OCI-LY3 (cell line): ENCODE measurements around the gene KAT6B.

Source experiments
- H2AFZ ChIP-seq: fragments of 200-600, 300-600 bp; shearing (Covaris generic); 2 replicates; pipeline ENCODE4 v1.6.0; 2014; ENCODE audit warnings: antibody characterized with exemption, low read depth, low read length
- H3K27ac ChIP-seq: fragments of 200-600, 300-600 bp; sonication (generic); 2 replicates; pipeline ENCODE4 v1.5.1; 2014; ENCODE audit warnings: mild to moderate bottlenecking, low read length, moderate library complexity, mixed read lengths
- H3K27me3 ChIP-seq: fragments of 200-600, 300-600 bp; sonication (generic); 2 replicates; pipeline ENCODE4 v1.6.1; 2014; ENCODE audit warnings: low read depth, low read length, mixed read lengths
- H3K36me3 ChIP-seq: fragments of 200-600, 300-600 bp; sonication (generic); replicated peaks from 2 replicates; pipeline ENCODE3; 2014; ENCODE audit warnings: low read depth, low read length, mixed read lengths
- H3K4me1 ChIP-seq: fragments of 300-600, 200-600 bp; sonication (generic); 2 replicates; pipeline ENCODE4 v1.6.1; 2014; ENCODE audit warnings: low read length, mixed read lengths
- H3K4me2 ChIP-seq: fragments of 200-600, 300-600 bp; sonication (generic); 2 replicates; pipeline ENCODE4 v1.6.1; 2014; ENCODE audit warnings: low read length, mixed read lengths
- H3K4me3 ChIP-seq: fragments of 300-600, 200-600 bp; sonication (generic); 2 replicates; pipeline ENCODE4 v1.5.1; 2014; ENCODE audit warnings: antibody characterized with exemption, mild to moderate bottlenecking, low read length, moderate library complexity
- H3K79me2 ChIP-seq: fragments of 300-600, 200-600 bp; shearing (Covaris generic); 2 replicates; pipeline ENCODE4 v1.6.1; 2014; ENCODE audit warnings: mild to moderate bottlenecking, low read length, mixed read lengths
- H3K9ac ChIP-seq: fragments of 300-600, 200-600 bp; shearing (Covaris generic); 2 replicates; pipeline ENCODE4 v1.6.0; 2014; ENCODE audit warnings: mild to moderate bottlenecking, low read length, moderate library complexity
- H3K9me3 ChIP-seq: fragments of 200-600, 300-600 bp; shearing (Covaris generic); 2 replicates; pipeline ENCODE4 v1.6.1; 2014; ENCODE audit warnings: low read length, mixed read lengths; ENCODE audit not compliant: insufficient read depth
- H4K20me1 ChIP-seq: fragments of 200-600, 300-600 bp; sonication (generic); 2 replicates; pipeline ENCODE4 v1.6.1; 2016; ENCODE audit warnings: low read length, mixed read lengths; ENCODE audit not compliant: insufficient read depth
- EZH2phosphoT487 ChIP-seq: fragments of 200-600 bp; shearing (Covaris generic); IDR thresholded peaks from 2 replicates; pipeline ENCODE4 v1.6.1; 2018; ENCODE audit warnings: antibody characterized with exemption, mixed run types, low read depth
- TF ChIP-seq, protein P1 (sequence below): fragments of 200-600, 300-600 bp; sonication (generic); IDR thresholded peaks from 2 replicates; pipeline ENCODE4 v1.5.1; 2014; ENCODE audit warnings: antibody characterized with exemption, low read length, low read depth

KAT6B gene

DNA sequence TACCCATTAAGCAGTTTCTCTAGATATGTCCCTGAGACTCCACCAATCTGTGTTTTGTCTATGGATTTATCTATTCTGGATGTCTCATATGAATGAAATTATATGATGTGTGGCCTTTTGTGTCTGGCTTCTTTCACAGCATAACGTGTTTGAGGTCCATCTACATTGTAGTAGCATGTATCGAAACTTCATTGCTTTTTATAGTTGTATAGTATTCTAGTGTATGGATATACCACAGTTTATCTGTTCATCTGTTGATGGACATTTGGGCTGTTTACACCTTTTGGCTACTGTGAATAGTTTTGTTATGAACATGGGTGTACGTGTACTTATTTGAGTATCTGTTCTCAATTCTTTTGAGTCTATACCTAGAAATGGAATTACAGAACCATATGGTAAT, 9.6 kb downstream of the KAT6B start:
- H3K27me3 ChIP-seq: no peaks in the 10 kb centered on the region

DNA sequence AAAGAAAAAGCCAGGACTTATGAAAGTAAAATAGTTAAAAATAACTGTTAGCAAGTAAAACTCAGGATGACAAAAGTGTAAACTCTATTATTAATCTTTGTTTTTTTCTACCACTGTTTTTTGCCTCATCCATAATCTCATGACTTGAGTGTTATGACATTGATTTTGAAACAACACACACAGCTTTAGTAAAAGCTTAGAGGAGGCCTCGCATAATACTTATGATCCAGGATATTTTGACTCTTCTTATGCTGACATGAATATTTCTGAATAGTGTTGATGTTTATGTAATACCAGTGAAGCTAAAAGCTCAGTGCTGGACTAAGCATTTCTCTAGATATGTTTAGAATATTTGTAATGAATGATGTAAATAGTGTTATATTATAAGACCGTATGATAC, 10.5 kb downstream of the KAT6B start:
- Histone ChIP-seq H3K4me3 (no peak overlapping the region), H3K4me1 (no peaks in the 10 kb centered on the region), H3K27me3 (no peaks in the 10 kb centered on the region), H3K9ac (no peak overlapping the region), H4K20me1 (no peaks in the 10 kb centered on the region), H3K36me3 (peaks cover 3% of the 10 kb centered on the region), H3K4me2 (no peak overlapping the region), H2AFZ (no peak overlapping the region), H3K9me3 (no peaks in the 10 kb centered on the region), H3K79me2 (no peaks in the 10 kb centered on the region), H3K27ac (no peak overlapping the region)
- TF ChIP-seq, protein P1, sequence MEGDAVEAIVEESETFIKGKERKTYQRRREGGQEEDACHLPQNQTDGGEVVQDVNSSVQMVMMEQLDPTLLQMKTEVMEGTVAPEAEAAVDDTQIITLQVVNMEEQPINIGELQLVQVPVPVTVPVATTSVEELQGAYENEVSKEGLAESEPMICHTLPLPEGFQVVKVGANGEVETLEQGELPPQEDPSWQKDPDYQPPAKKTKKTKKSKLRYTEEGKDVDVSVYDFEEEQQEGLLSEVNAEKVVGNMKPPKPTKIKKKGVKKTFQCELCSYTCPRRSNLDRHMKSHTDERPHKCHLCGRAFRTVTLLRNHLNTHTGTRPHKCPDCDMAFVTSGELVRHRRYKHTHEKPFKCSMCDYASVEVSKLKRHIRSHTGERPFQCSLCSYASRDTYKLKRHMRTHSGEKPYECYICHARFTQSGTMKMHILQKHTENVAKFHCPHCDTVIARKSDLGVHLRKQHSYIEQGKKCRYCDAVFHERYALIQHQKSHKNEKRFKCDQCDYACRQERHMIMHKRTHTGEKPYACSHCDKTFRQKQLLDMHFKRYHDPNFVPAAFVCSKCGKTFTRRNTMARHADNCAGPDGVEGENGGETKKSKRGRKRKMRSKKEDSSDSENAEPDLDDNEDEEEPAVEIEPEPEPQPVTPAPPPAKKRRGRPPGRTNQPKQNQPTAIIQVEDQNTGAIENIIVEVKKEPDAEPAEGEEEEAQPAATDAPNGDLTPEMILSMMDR: no peak

More for the DNA sequence above, 9.6 kb downstream of the KAT6B start:
- TF ChIP-seq EZH2phosphoT487: no peak
- TF ChIP-seq, protein P1: no peak
- H4K20me1 ChIP-seq: no peaks in the 10 kb centered on the region
- no peak overlapping the region for H3K4me3 ChIP-seq
- H3K4me1 ChIP-seq: no peaks in the 10 kb centered on the region
- no peak overlapping the region for H2AFZ ChIP-seq
- peaks cover 3% of the 10 kb centered on the region for H3K36me3 ChIP-seq
- no peak overlapping the region for H3K9ac ChIP-seq
- H3K4me2 ChIP-seq: no peak overlapping the region
- H3K9me3 ChIP-seq: no peaks in the 10 kb centered on the region
- no peaks in the 10 kb centered on the region for H3K79me2 ChIP-seq
- no peak overlapping the region for H3K27ac ChIP-seq

DNA sequence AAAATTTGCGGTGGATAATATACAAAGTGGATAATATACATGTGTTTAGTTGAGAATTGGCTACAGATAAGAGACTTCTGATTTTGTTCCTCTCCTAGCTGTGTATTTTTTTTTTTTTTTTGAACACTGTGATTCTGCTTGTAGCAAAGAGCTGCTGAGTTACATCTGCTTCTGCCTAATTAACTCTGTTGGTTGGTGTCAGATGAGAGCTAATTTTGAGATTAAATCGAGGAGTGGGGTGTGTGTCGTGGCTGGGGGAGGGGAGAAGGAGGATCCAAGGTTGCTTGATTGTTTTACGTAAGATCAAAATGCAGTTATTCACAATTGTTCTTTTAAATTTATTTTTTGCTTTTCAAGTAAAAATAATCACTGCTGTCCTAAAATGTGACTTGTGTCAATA, 11.3 kb downstream of the KAT6B start:
- TF ChIP-seq, protein P1: no peak
- TF ChIP-seq EZH2phosphoT487: no peak
- Histone ChIP-seq H3K4me2 (no peak overlapping the region), H3K27me3 (no peaks in the 10 kb centered on the region), H2AFZ (no peak overlapping the region), H3K4me3 (no peak overlapping the region), H3K27ac (no peak overlapping the region), H3K9ac (no peak overlapping the region), H3K4me1 (no peaks in the 10 kb centered on the region), H3K36me3 (peaks cover 3% of the 10 kb centered on the region), H4K20me1 (no peaks in the 10 kb centered on the region), H3K79me2 (no peaks in the 10 kb centered on the region), H3K9me3 (no peaks in the 10 kb centered on the region)

DNA sequence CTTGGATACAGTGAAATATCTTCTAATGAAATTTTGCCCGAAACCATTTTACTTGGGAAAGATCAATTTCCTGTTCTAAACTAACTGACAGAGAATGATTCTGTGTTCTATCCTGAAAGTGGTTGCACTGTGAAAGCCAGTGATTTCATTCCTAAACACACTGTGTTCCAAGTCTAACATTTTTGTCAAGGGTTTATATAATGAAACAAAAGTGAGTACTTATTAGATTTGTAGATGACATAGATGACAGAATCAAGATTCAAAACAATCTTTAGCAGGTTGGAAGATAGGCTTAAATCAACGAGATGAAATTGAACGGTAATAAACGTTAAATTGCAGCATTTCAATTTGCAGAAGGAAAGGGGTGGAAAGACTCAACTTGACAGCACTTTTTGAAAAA, 13.3 kb downstream of the KAT6B start:
- H3K79me2 ChIP-seq: no peaks in the 10 kb centered on the region
- no peaks in the 10 kb centered on the region for H3K4me1 ChIP-seq
- no peak overlapping the region for H3K4me2 ChIP-seq
- TF ChIP-seq EZH2phosphoT487: no peak
- TF ChIP-seq, protein P1: no peak
- H3K36me3 ChIP-seq: peaks cover 3% of the 10 kb centered on the region
- no peak overlapping the region for H2AFZ ChIP-seq
- no peaks in the 10 kb centered on the region for H3K9me3 ChIP-seq
- no peaks in the 10 kb centered on the region for H4K20me1 ChIP-seq
- no peaks in the 10 kb centered on the region for H3K27me3 ChIP-seq
- no peak overlapping the region for H3K4me3 ChIP-seq
- no peak overlapping the region for H3K9ac ChIP-seq
- no peak overlapping the region for H3K27ac ChIP-seq
